Measurements from ENCODE around the gene TBK1.

The TBK1 gene

DNA sequence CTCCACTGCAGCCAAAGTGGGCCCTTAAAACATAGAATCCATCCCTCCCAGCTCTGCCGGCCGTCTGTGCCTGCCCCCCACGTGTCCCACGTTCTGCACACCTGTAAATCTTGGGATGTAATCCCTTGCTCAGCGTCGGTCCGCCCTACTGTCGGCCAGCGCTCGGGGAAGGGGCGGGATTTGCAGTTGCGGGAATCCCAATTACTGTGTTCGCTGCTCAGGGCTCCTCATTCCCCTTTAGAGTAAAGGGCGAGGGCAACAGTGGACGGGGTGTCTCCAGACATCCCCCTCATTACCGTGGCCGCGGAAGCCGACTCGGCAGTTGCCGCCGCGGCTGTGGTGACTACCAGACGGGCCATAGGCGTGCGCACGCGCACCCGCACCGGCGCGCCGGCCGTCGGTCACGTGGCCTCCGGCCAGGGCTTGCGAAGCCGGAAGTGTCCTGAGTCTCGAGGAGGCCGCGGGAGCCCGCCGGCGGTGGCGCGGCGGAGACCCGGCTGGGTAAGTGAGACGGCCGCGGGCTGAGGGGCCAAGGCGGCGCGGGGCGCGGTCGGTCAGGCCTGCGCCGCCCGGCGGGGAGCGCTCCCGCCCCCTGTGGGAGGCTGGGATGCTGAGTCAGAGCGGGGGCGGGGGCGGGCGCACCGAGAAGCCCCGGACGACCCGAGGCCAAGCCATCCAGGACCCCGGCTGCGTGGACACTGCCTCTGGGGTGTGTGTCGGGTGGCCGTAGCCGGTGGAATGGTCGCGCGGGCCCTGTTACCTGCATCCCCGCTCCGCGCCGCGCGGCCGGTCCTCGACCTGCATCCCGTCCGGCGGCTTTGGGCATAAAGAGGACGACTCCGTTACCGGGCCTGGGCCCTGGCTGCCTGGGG is at the start of gene TBK1:
TBK1 (plus strand) TSS at position 434 of the 872 bp plus-strand sequence. CDS start 3,751 bp downstream, outside the sequence.
- peak; percentile 86 for DNase-seq (ENCODE audit: low read depth)
- TF ChIP-seq, protein P1, sequence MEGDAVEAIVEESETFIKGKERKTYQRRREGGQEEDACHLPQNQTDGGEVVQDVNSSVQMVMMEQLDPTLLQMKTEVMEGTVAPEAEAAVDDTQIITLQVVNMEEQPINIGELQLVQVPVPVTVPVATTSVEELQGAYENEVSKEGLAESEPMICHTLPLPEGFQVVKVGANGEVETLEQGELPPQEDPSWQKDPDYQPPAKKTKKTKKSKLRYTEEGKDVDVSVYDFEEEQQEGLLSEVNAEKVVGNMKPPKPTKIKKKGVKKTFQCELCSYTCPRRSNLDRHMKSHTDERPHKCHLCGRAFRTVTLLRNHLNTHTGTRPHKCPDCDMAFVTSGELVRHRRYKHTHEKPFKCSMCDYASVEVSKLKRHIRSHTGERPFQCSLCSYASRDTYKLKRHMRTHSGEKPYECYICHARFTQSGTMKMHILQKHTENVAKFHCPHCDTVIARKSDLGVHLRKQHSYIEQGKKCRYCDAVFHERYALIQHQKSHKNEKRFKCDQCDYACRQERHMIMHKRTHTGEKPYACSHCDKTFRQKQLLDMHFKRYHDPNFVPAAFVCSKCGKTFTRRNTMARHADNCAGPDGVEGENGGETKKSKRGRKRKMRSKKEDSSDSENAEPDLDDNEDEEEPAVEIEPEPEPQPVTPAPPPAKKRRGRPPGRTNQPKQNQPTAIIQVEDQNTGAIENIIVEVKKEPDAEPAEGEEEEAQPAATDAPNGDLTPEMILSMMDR (IDR thresholded peaks at IDR 0.05; ENCODE audit: low read length, missing control alignments) = no peak
- H3K4me3 ChIP-seq (replicated peaks; ENCODE audit: low read depth, low read length) = peak within 1 kb of the TSS; percentile 95

DNA sequence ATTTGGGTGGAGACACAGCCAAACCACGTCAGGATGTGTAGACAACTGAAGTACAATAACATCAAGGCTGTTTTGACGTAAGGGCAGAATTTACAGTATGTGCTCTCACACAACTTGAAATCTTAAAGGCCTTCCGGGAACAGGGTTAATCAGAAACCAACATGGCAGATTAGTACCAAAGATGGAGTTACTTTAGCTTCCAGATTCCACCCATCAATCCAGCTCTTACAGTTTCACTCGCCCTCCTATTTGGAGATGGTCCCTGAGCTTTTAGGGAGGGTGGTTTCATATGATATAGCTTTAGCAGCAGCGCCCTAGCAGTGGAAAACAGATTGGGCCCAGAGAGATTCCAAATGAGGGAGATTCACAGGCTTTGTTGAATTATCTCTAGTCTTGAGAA is 49.7 kb upstream of the TBK1 start:
- H3K4me3 ChIP-seq (replicated peaks; ENCODE audit: low read depth, low read length) = no peak overlapping the region
- TF ChIP-seq, protein P1 (IDR thresholded peaks at IDR 0.05; ENCODE audit: low read length, missing control alignments) = no peak

DNA sequence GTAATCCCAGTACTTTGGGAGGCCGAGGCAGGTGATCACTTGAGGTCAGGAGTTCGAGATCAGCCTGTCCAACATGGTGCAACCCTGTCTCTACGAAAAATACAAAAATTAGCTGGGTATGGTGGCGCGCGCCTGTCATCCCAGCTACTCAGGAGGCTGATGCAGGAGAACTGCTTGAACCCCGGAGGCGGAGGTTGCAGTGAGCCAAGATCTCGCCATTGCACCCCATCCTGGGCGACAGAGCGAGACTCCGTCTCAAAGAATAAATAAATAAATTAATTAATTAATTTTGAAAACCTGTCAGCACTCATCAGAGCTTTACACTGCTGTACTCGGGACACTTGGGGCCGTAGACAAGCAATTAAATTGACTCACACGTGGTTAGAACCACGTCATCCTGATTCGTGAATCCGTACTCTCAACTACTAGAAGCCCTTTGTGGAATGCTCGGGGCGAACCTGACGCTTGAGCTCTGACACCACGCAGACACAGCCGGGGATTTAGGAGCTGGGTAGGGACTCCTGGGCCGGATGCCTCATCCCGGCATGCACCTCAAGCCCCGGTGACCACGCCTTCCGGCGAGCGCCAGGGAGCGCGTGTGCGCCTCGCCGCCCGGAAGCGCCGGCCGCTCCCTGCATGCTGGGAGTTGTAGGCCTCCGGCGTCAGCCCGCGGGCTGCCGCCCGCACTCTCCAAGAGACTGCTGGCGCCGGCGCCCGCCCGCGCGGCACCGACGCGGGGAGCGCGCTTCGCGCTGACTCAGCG is 48.0 kb upstream of the TBK1 start, which contains the start of gene XPOT:
XPOT (plus strand) TSS at position 686 of the 763 bp plus-strand sequence. CDS start 5,644 bp downstream, outside the sequence.
- H3K4me3 ChIP-seq (replicated peaks; ENCODE audit: low read depth, low read length) = peak within 1 kb of the TSS; percentile 91
- TF ChIP-seq, protein P1 (IDR thresholded peaks at IDR 0.05; ENCODE audit: low read length, missing control alignments) = no peak
- DNase-seq (ENCODE audit: low read depth) = peak; percentile 98

More for the DNA sequence above, 49.7 kb upstream of the TBK1 start:
- no peak for DNase-seq (ENCODE audit: low read depth)

DNA sequence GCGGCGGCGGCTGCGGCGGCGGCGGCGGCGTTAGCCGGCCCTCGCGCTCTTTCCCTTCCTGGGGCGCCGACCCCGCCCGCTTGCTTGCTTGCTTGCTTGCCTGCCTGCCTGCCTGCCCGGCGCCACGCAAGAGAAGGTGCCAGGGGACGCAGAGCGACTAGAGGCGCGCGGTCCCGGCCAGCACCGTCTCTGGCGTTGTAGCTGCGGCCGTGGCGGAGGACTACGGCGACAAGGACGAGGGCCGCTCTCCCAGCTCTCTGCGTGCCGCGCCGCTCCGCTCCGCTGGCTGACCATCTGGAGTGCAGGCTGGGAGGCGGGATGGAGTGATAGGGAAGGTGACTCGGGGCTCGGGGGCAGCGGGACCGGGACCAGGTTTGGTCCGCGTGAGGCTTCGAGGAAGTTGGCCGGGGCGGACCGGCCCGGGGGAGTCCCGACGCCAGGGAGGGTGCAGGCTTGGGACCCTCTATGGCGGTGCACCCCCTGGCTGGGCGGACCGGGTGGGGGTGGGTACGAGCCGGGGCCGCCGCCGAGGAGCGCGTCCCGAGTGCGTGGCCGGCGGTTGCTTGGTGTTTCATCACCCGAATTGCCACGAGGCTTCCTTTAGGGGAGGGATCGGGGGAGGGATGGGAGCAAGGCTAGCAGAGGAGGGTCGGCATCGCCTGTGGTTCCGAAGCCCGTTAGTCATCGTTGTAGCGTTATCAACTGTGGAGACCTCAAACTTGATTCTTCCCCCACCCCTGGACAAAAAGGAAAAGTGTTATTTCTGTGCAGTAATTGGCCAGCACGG is 47.3 kb upstream of the TBK1 start:
- peak overlapping the region; percentile 91 for H3K4me3 ChIP-seq (replicated peaks; ENCODE audit: low read depth, low read length)
- TF ChIP-seq, protein P1 (IDR thresholded peaks at IDR 0.05; ENCODE audit: low read length, missing control alignments) = no peak
- peak; percentile 85 for DNase-seq (ENCODE audit: low read depth)

DNA sequence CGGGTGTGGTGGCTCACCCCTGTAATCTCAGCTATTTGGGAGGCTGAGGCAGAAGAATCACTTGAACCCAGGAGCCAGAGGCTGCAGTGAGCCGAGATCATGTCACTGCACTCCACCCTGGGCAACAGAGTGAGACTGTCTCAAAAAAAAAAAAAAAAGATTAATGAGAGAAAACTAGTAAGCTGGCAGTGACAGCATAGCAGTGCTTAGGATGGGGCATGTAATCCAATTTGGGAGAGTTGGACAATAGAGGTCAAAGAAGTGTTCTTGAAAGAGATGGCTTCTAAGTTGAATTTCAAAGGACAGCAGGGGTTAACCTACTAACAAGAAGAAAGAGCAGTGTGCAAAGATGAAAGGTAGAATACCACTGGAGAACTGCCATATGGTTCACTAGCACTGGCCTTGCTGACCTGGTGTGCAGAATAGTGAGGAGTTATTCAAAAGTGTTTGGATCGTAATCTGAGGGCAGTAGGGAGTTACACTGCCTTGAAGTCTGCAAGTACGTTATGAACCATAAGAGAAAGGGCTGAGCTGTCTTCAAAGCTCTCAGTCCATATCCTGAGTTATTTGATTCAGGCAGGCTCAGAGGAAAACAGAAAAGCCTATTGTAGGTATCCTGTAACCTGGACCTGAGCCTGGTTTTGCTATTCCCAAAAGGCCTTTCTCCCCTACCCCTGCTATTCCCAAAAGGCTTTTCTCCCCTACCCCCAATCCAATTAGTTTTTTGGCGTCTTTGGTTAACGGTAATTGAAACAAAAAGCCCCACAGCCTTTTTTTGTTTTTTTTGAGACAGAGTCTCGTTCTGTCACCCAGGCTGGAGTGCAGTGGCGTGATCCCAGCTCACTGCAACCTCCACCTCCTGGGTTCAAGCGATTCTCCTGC is 44.3 kb upstream of the TBK1 start:
- no peak for DNase-seq (ENCODE audit: low read depth)
- TF ChIP-seq, protein P1 (IDR thresholded peaks at IDR 0.05; ENCODE audit: low read length, missing control alignments) = no peak
- H3K4me3 ChIP-seq (replicated peaks; ENCODE audit: low read depth, low read length) = no peak overlapping the region
